BLaER1 treated with 17β-estradiol and CSF1 and Interleukin-3, amounts not matched to agents 10 nM and 100 nM (cell line): ENCODE results near the gene ARMC7.

Source experiments
- H3K27ac ChIP-seq, 11 experiments: shearing (Covaris generic); formaldehyde crosslinking; 2 replicates each; pipeline ENCODE4 v1.8.1; 2022
- H3K27me3 ChIP-seq, 11 experiments: shearing (Covaris generic); formaldehyde crosslinking; 2 replicates each; pipeline ENCODE4 v1.8.1; 2022
- H3K36me3 ChIP-seq, 11 experiments: shearing (Covaris generic); formaldehyde crosslinking; 2 replicates each; pipeline ENCODE4 v1.8.1; 2022
- H3K4me1 ChIP-seq, 10 experiments: shearing (Covaris generic); formaldehyde crosslinking; 2 replicates each; pipeline ENCODE4 v1.8.1; 2022
- H3K4me2 ChIP-seq, 11 experiments: shearing (Covaris generic); formaldehyde crosslinking; 2 replicates each; pipeline ENCODE4 v1.8.1; 2022
- H3K4me3 ChIP-seq, 10 experiments: shearing (Covaris generic); formaldehyde crosslinking; 2 replicates each; pipeline ENCODE4 v1.8.1; 2022
- H3K9ac ChIP-seq, 11 experiments: shearing (Covaris generic); formaldehyde crosslinking; 2 replicates each; pipeline ENCODE4 v1.8.1; 2022
- H3K9me3 ChIP-seq, 11 experiments: shearing (Covaris generic); formaldehyde crosslinking; replicated peaks in 1 of 11; 2 replicates each; pipeline ENCODE4 v1.8.1; 2022
- H4K20me1 ChIP-seq, 11 experiments: shearing (Covaris generic); formaldehyde crosslinking; 2 replicates each; pipeline ENCODE4 v1.8.1; 2022
- Cebpa-rat ChIP-seq, 11 experiments: shearing (Covaris generic); IDR thresholded peaks; 2 replicates each; pipeline ENCODE4 v1.8.1; 2022

ARMC7 gene

DNA sequence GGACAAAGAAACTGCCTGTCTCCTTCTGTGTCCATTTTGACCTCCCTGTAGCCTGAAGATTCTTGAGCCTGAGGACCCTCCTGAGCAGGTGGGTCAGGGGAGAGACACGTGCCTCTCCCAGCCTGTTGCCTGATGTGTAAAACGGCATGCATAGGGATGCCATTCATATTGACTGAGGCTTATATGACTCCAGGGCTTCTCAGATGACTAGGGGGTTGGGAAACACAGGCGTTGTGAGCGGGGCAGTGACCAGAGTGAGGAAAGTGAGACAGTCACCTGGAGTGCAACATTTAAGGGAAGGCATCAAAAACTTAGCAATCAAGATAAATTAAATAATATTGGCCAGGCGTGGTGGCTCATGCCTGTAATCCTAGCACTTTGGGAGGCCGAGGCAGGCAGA is 27.1 kb upstream of the ARMC7 start:
- Histone ChIP-seq H3K4me2 (peak overlapping the region in 6 of 11 experiments; percentile 5 to 95 (median 26); a peak in 3 of 22 replicates), H3K36me3 (no peaks in the 10 kb centered on the region), H3K4me3 (no peak overlapping the region), H3K4me1 (peaks cover 54 to 96% (median 84%) of the 10 kb centered on the region in 10 experiments), H3K27me3 (peaks cover 0 to 21% (median 15%) of the 10 kb centered on the region in 11 experiments; a peak in 20 of 22 replicates), H3K9me3 (no peaks in the 10 kb centered on the region), H3K27ac (no peak overlapping the region; a peak in 1 of 22 replicates), H3K9ac (no peak overlapping the region), H4K20me1 (no peaks in the 10 kb centered on the region)
- TF ChIP-seq Cebpa-rat (IDR thresholded peaks at IDR 0.05), result no peak

DNA sequence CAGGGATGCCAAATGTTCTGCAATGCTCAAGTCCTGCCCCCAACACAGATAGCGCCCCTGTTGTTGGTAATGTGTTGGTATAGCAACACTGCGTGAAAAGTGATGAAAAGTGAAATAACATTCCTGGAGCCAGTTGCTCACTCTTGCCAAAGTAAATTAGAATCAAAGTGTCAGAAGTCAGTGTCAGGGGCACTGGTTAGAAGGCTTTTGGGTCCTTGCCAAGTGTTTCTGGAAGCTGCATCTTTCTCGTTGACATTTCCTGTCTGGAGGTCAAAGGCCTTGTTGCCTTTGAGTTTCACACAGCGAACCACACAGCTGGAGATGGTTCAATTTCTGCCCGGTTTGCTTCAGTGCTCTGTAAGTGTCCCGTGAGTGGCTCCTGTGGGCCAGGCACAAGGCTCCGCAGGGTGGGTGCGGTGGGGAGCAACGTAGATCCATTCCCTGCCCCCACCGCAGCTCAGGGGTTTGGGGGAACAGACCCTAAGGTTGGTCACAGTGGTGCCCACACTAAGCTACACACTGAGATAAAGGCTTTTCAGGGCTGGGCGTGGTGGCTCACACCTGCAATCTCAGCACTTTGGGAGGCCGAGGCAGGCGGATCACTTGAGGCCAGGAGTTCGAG is 25.6 kb upstream of the ARMC7 start:
- peak overlapping the region; percentile 64 to 88 (median 79) for H3K4me2 ChIP-seq
- peak overlapping the region in 10 of 11 experiments; percentile 46 to 70 (median 59); a peak in 19 of 22 replicates for H3K27ac ChIP-seq

DNA sequence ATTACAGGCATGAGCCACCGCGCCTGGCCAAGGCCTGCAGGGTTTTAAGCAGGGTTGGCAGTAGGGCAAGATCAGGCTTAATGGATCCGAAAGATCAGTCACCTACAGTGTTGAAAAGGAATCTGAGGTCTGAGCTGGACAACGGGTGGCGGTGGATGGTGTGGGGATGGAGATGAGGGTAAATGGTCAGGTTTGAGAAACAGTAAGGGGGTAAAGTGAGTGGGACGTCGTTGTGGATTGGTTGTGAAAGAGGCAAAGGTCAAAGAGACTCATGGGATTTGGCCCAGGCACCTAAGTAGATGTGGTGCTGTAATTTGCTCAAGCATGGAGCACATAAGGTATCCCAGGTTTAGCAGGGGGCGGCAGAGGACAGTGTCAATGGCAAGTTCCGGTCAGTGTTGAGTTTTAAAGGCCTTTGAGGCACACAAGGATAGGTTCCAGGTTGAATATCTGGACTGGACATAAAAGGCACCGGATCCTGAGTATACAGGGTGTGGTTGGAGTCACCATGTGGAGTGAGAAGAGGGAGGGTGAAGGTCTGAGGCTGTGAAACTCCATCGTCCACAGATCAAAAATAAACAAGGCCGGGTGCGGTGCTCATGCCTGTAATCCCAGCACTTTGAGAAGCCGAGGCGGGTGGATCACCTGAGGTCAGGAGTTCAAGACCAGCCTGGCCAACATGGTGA is 23.1 kb upstream of the ARMC7 start:
- Histone ChIP-seq H3K9me3 (no peaks in the 10 kb centered on the region), H3K27me3 (peaks cover 0 to 5% (median 0%) of the 10 kb centered on the region in 11 experiments; a peak in 2 of 22 replicates), H3K4me3 (peak overlapping the region in 6 of 10 experiments; percentile 60 to 76 (median 67); a peak in 6 of 20 replicates), H4K20me1 (peaks cover 0 to 8% (median 0%) of the 10 kb centered on the region in 11 experiments; a peak in 1 of 22 replicates), H3K4me2 (peak overlapping the region; percentile 91 to 99 (median 97)), H3K36me3 (no peaks in the 10 kb centered on the region), H3K4me1 (peaks cover 43 to 95% (median 75%) of the 10 kb centered on the region in 10 experiments), H3K9ac (peak overlapping the region in 4 of 11 experiments; percentile 85 to 89 (median 88); a peak in 4 of 22 replicates), H3K27ac (peak overlapping the region in 8 of 11 experiments; percentile 82 to 93 (median 90); a peak in 10 of 22 replicates)
- no peak for TF ChIP-seq Cebpa-rat (IDR thresholded peaks at IDR 0.05)

More for the DNA sequence above, 25.6 kb upstream of the ARMC7 start:
- H3K9me3 ChIP-seq, result no peaks in the 10 kb centered on the region
- H3K4me1 ChIP-seq, result peaks cover 53 to 96% (median 83%) of the 10 kb centered on the region in 10 experiments
- no peak overlapping the region for H3K4me3 ChIP-seq
- TF ChIP-seq Cebpa-rat (IDR thresholded peaks at IDR 0.05), result peak in 2 of 11 experiments; percentile 25 to 35; a peak in 1 of 22 replicates
- peaks cover 0 to 10% (median 3%) of the 10 kb centered on the region in 11 experiments; a peak in 10 of 22 replicates for H3K27me3 ChIP-seq
- H3K36me3 ChIP-seq, result no peaks in the 10 kb centered on the region
- H4K20me1 ChIP-seq, result no peaks in the 10 kb centered on the region
- H3K9ac ChIP-seq, result peak overlapping the region in 7 of 11 experiments; percentile 15 to 57 (median 37); a peak in 10 of 22 replicates

GRCh38 chr17:75087182-75087557 is 22.6 kb upstream of the ARMC7 start:
- Histone ChIP-seq H3K27ac (peak overlapping the region; percentile 79 to 93 (median 89)), H3K9ac (peak overlapping the region; percentile 80 to 90 (median 86)), H3K4me1 (peaks cover 43 to 95% (median 75%) of the 10 kb centered on the region in 10 experiments), H4K20me1 (peaks cover 0 to 12% (median 0%) of the 10 kb centered on the region in 11 experiments; a peak in 1 of 22 replicates), H3K4me3 (peak overlapping the region; percentile 59 to 76 (median 68)), H3K4me2 (peak overlapping the region; percentile 91 to 99 (median 97)), H3K36me3 (no peaks in the 10 kb centered on the region), H3K27me3 (peaks cover 0 to 5% (median 0%) of the 10 kb centered on the region in 11 experiments; a peak in 2 of 22 replicates), H3K9me3 (no peaks in the 10 kb centered on the region)
- TF ChIP-seq Cebpa-rat (IDR thresholded peaks at IDR 0.05), result no peak

GRCh38 chr17:75087558-75088453 is 22.0 kb upstream of the ARMC7 start, which contains the start of gene SLC16A5:
TSS of gene SLC16A5 (plus strand) at chr17:75087954. CDS start at chr17:75093637, 5,683 bp downstream.
- no peak for TF ChIP-seq Cebpa-rat (IDR thresholded peaks at IDR 0.05)
- Histone ChIP-seq H3K27ac (peak within 1 kb of the TSS; percentile 79 to 93 (median 89)), H3K27me3 (peaks cover 0 to 5% (median 0%) of the 10 kb centered on the region in 11 experiments; a peak in 2 of 22 replicates), H3K36me3 (no peaks in the 10 kb centered on the region), H3K4me3 (peak within 1 kb of the TSS; percentile 59 to 76 (median 68)), H3K9me3 (no peaks in the 10 kb centered on the region), H3K4me2 (peak within 1 kb of the TSS; percentile 91 to 99 (median 97)), H4K20me1 (peaks cover 0 to 12% (median 0%) of the 10 kb centered on the region in 11 experiments; a peak in 1 of 22 replicates), H3K9ac (peak within 1 kb of the TSS; percentile 80 to 90 (median 86)), H3K4me1 (peaks cover 43 to 96% (median 75%) of the 10 kb centered on the region in 10 experiments)

- peaks cover 0 to 5% (median 0%) of the 10 kb centered on the region in 11 experiments; a peak in 6 of 22 replicates for H3K36me3 ChIP-seq
- peak overlapping the region; percentile 91 to 99 (median 97) for H3K4me2 ChIP-seq
- peak overlapping the region; percentile 80 to 90 (median 86) for H3K9ac ChIP-seq
- TF ChIP-seq Cebpa-rat (IDR thresholded peaks at IDR 0.05), result no peak
- H4K20me1 ChIP-seq, result peaks cover 0 to 12% (median 0%) of the 10 kb centered on the region in 11 experiments; a peak in 1 of 22 replicates
- H3K27me3 ChIP-seq, result peaks cover 0 to 5% (median 0%) of the 10 kb centered on the region in 11 experiments; a peak in 2 of 22 replicates
- H3K9me3 ChIP-seq, result no peaks in the 10 kb centered on the region
- peak overlapping the region; percentile 79 to 93 (median 89) for H3K27ac ChIP-seq
- peaks cover 34 to 97% (median 73%) of the 10 kb centered on the region in 10 experiments for H3K4me1 ChIP-seq
- peak overlapping the region; percentile 59 to 76 (median 68) for H3K4me3 ChIP-seq
Observed at GRCh38 chr17:75088465-75089417, 21.0 kb upstream of the ARMC7 start.
